ENCODE measurements around the gene DYNLL1. TPM values are rescaled to one million over a fixed set of nuclear protein-coding genes. Genes with fewer than 3 reads are reported as not detected.

DYNLL1 gene
- total and polyA plus RNA-seq, 2 of the 4 experiments (the other 2 are of a cell fraction) = 663 to 696 TPM

DNA sequence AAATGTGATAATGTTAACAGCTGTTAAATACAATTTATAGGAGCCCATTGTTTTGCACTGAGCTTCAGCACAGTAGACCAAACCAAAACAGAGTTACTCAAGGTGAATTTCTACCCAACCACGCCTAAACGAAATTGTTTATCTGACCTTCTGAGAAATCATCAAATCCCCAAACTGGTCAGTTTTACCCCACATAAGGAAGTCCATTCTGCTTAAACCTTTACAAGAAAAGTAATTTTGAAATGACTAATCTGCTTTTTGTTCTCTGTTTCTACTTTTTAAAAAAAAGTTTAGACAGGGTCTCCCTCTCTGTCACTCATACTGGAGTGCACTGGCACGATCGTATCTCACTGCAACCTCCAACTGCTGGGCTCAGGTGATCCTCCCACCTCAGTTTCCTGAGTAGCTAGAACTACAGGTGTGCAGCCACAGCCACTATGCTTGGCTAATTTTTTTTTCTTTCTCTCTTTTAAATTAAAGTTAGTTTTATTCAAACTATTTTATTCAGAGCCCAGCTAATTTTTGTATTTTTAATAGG lies 36.9 kb downstream of the DYNLL1 start:
- Histone ChIP-seq H3K36me3 (ENCODE audit: control insufficient read depth, insufficient read depth, low read length) (peaks cover 3% of the 10 kb centered on the region; the same call in 1 of the 2 replicates), H4K20me1 (ENCODE audit: insufficient read depth, low read length) (peaks cover 32% of the 10 kb centered on the region), H3K27ac (ENCODE audit: insufficient read depth, low read length) (no peak overlapping the region), H2AFZ (replicated peaks; ENCODE audit: low read length, poor library complexity) (no peak overlapping the region), H4K91ac (ENCODE audit: insufficient read depth, low read depth, low read length) (no peak overlapping the region), H4K5ac (ENCODE audit: low read depth, low read length) (no peak overlapping the region), H3K9ac (ENCODE audit: low read depth, low read length) (no peak overlapping the region), H3K18ac (ENCODE audit: low read depth, low read length) (no peak overlapping the region), H4K8ac (ENCODE audit: low read depth in 2 of 2, low read length in 2 of 2) (no peak overlapping the region), H2BK5ac (ENCODE audit: low read depth, low read length, poor library complexity, severe bottlenecking) (no peak overlapping the region), H3K27me3 (ENCODE audit: control insufficient read depth, insufficient read depth, low read length) (no peaks in the 10 kb centered on the region), H3K14ac (replicated peaks; ENCODE audit: low read depth, low read length) (no peak overlapping the region), H3K4me2 (ENCODE audit: low read depth, low read length) (no peak overlapping the region), H3K79me1 (ENCODE audit: low read depth in 1 of 2, low read length in 2 of 2) (peaks cover 8 to 43% of the 10 kb centered on the region in 2 experiments; a peak in 3 of 4 replicates), H3K4me1 (ENCODE audit: control insufficient read depth, insufficient read depth, low read length) (peaks cover 9% of the 10 kb centered on the region; the same call in 1 of the 2 replicates), H2AK5ac (ENCODE audit: low read depth, low read length) (no peak overlapping the region), H2AK9ac (replicated peaks; ENCODE audit: low read depth, low read length, poor library complexity) (no peak overlapping the region), H3K9me1 (ENCODE audit: insufficient read depth, low read length) (peaks cover 17% of the 10 kb centered on the region), H2BK15ac (ENCODE audit: low read depth, low read length) (no peak overlapping the region), H3K4ac (ENCODE audit: low read depth, low read length) (no peak overlapping the region), H2BK120ac (ENCODE audit: low read depth, low read length) (no peak overlapping the region), H3K4me3 (ENCODE audit: insufficient read depth, low read depth, low read length) (no peak overlapping the region), H2BK20ac (ENCODE audit: low read depth, low read length) (no peak overlapping the region), H3K56ac (ENCODE audit: extremely low read depth, insufficient read depth, low read length) (no peak overlapping the region), H3K9me3 (ENCODE audit: control insufficient read depth, insufficient read depth, low read length) (no peaks in the 10 kb centered on the region), H3K23ac (ENCODE audit: low read depth, low read length) (no peak overlapping the region)
- ChIA-PET CTCF (no interaction called here), POLR2A (ENCODE audit: unreplicated experiment) (no interaction called here)
- TF ChIP-seq, protein P1, sequence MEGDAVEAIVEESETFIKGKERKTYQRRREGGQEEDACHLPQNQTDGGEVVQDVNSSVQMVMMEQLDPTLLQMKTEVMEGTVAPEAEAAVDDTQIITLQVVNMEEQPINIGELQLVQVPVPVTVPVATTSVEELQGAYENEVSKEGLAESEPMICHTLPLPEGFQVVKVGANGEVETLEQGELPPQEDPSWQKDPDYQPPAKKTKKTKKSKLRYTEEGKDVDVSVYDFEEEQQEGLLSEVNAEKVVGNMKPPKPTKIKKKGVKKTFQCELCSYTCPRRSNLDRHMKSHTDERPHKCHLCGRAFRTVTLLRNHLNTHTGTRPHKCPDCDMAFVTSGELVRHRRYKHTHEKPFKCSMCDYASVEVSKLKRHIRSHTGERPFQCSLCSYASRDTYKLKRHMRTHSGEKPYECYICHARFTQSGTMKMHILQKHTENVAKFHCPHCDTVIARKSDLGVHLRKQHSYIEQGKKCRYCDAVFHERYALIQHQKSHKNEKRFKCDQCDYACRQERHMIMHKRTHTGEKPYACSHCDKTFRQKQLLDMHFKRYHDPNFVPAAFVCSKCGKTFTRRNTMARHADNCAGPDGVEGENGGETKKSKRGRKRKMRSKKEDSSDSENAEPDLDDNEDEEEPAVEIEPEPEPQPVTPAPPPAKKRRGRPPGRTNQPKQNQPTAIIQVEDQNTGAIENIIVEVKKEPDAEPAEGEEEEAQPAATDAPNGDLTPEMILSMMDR (conservative IDR thresholded peaks at IDR 0.05; ENCODE audit: low read depth, low read length) = no peak
- no peak for TF ChIP-seq MAFK (IDR thresholded peaks at IDR 0.05; ENCODE audit: low read depth, low read length)
- TF ChIP-seq RCOR1 (IDR thresholded peaks at IDR 0.05; ENCODE audit: insufficient replicate concordance, low read length) = no peak
- DNase-seq (no peak), ATAC-seq (ENCODE audit: low read depth) (no peak)
- dilution Hi-C loops (cut with HindIII; ENCODE audit: low sequenced_read_pairs, unreplicated experiment) (no loop called here), intact Hi-C loops (cut with micrococcal nuclease) (no loop called here), in situ Hi-C loops (cut with MboI; ENCODE audit: low sequenced_read_pairs) (no loop called here)
- BruUV-seq (replicated peaks) = no TSS peak
- WGBS, 2 experiments (ENCODE audit: extremely low coverage in 2 of 2, insufficient read length in 1 of 2) = no CpG with 5 or more reads among the region's 4 CpGs

Measured in IMR-90 (cell line).